Astrocyte (in vitro differentiated cells and primary cell): ENCODE results near the gene TMOD1. TPM values are rescaled to one million over a fixed set of nuclear protein-coding genes. Genes with fewer than 3 reads are reported as not detected.
A peak's percentile ranks its signal among the peaks of the same experiment; 100 is the strongest.

ENCODE experiments used
- DNase-seq: peaks from one replicate; pipeline ENCODE4 v3.0.0-alpha.2; 2010; ENCODE audit warnings: low read depth
- FAIRE-seq: peaks from 2 replicates; lab custom pipeline; 2011; peaks lifted over from hg19 to GRCh38; lab: Jason Lieb, UNC
- H2AFZ ChIP-seq: 2 replicates; pipeline ENCODE4 v1.6.0; 2012; ENCODE audit warnings: low read depth, low read length, inconsistent platforms
- H3K27ac ChIP-seq: 2 replicates; pipeline ENCODE4 v1.5.1; 2011; ENCODE audit warnings: low read depth, low read length, inconsistent platforms
- H3K27me3 ChIP-seq: 2 replicates; pipeline ENCODE4 v1.6.0; 2011; ENCODE audit warnings: low read length, inconsistent platforms; ENCODE audit not compliant: insufficient read depth
- H3K36me3 ChIP-seq: 2 replicates; pipeline ENCODE4 v1.5.1; 2011; ENCODE audit warnings: low read length, inconsistent platforms; ENCODE audit not compliant: insufficient read depth
- H3K4me1 ChIP-seq: 2 replicates; pipeline ENCODE4 v1.5.1; 2011; ENCODE audit warnings: low read length, inconsistent platforms; ENCODE audit not compliant: insufficient read depth
- H3K4me2 ChIP-seq: 2 replicates; pipeline ENCODE4 v1.6.0; 2012; ENCODE audit warnings: low read length, inconsistent platforms
- H3K4me3 ChIP-seq: 2 replicates; pipeline ENCODE4 v1.5.1; 2011; ENCODE audit warnings: low read depth, mild to moderate bottlenecking, low read length, inconsistent platforms; ENCODE audit not compliant: insufficient read depth
- H3K79me2 ChIP-seq: 2 replicates; pipeline ENCODE4 v1.6.0; 2012; ENCODE audit warnings: mild to moderate bottlenecking, low read length, inconsistent platforms; ENCODE audit not compliant: insufficient read depth
- H3K9ac ChIP-seq: 2 replicates; pipeline ENCODE4 v1.6.0; 2012; ENCODE audit warnings: mild to moderate bottlenecking, low read length, inconsistent platforms
- H3K9me3 ChIP-seq: 2 replicates; pipeline ENCODE4 v1.5.1; 2012; ENCODE audit warnings: low read depth, mild to moderate bottlenecking, low read length, inconsistent platforms; ENCODE audit not compliant: insufficient read depth
- H4K20me1 ChIP-seq: 2 replicates; pipeline ENCODE4 v1.6.0; 2012; ENCODE audit warnings: low read length, inconsistent platforms; ENCODE audit not compliant: insufficient read depth
- H3K27ac Mint-ChIP-seq: one replicate; pipeline ENCODE4 v1.8.0; 2021; ENCODE audit warnings: mild to moderate bottlenecking, mixed read lengths; ENCODE audit not compliant: unreplicated experiment
- H3K27me3 Mint-ChIP-seq: one replicate; pipeline ENCODE4 v1.8.0; 2021; ENCODE audit warnings: low read depth, mixed read lengths; ENCODE audit not compliant: unreplicated experiment
- H3K36me3 Mint-ChIP-seq: one replicate; pipeline ENCODE4 v1.8.0; 2021; ENCODE audit warnings: low read depth, mixed read lengths; ENCODE audit not compliant: unreplicated experiment
- H3K4me1 Mint-ChIP-seq: one replicate; pipeline ENCODE4 v1.8.0; 2021; ENCODE audit warnings: low read depth, mixed read lengths; ENCODE audit not compliant: unreplicated experiment
- H3K4me3 Mint-ChIP-seq: one replicate; pipeline ENCODE4 v1.8.0; 2021; ENCODE audit warnings: mild to moderate bottlenecking, moderate library complexity, mixed read lengths; ENCODE audit not compliant: unreplicated experiment
- H3K9me3 Mint-ChIP-seq: one replicate; pipeline ENCODE4 v1.8.0; 2021; ENCODE audit warnings: mild to moderate bottlenecking, mixed read lengths; ENCODE audit not compliant: unreplicated experiment
- CTCF ChIP-seq: IDR thresholded peaks from 2 replicates; pipeline ENCODE4 v1.5.1; 2011; ENCODE audit warnings: low read depth, mild to moderate bottlenecking, inconsistent platforms, low read length, moderate library complexity; ENCODE audit not compliant: insufficient read depth
- EZH2 ChIP-seq: IDR thresholded peaks from 2 replicates; pipeline ENCODE4 v1.6.1; 2012; ENCODE audit warnings: mild to moderate bottlenecking, low read length, inconsistent platforms; ENCODE audit not compliant: insufficient read depth
- total RNA-seq: library from RNA; stranded (reverse); gene quantifications from 2 replicates; pipeline ENCODE4 v1.2.1, GENCODE V29; 2021

TMOD1 gene
- total RNA-seq, 1 donor from 2014 or later: 0.48 TPM

GRCh38 chr9:97556721-97557605 is 55.5 kb downstream of the TMOD1 start:
- H3K9ac ChIP-seq: no peak overlapping the region
- no peak overlapping the region for H2AFZ ChIP-seq
- Mint-ChIP-seq H3K9me3 (no peaks in the 10 kb centered on the region), H3K27ac (no peak overlapping the region), H3K4me1 (peaks cover 4% of the 10 kb centered on the region), H3K27me3 (peaks cover 44% of the 10 kb centered on the region), H3K4me3 (no peak overlapping the region), H3K36me3 (no peaks in the 10 kb centered on the region)
- TF ChIP-seq EZH2 (no peak), CTCF (no peak)
- no peaks in the 10 kb centered on the region for H3K79me2 ChIP-seq
- no peaks in the 10 kb centered on the region for H3K9me3 ChIP-seq
- no peak overlapping the region for H3K4me3 ChIP-seq
- no peak overlapping the region for H3K4me2 ChIP-seq
- no peaks in the 10 kb centered on the region for H4K20me1 ChIP-seq
- H3K27me3 ChIP-seq: peaks cover 2% of the 10 kb centered on the region
- no peak for DNase-seq
- H3K36me3 ChIP-seq: no peaks in the 10 kb centered on the region
- peaks cover 5% of the 10 kb centered on the region for H3K4me1 ChIP-seq
- no peak for FAIRE-seq
- no peak overlapping the region for H3K27ac ChIP-seq

- peaks cover 5% of the 10 kb centered on the region for H3K27me3 ChIP-seq
- H3K9me3 Mint-ChIP-seq: no peaks in the 10 kb centered on the region
- no peaks in the 10 kb centered on the region for H3K79me2 ChIP-seq
- no peaks in the 10 kb centered on the region for H4K20me1 ChIP-seq
- no peak for DNase-seq
- H3K4me1 Mint-ChIP-seq: peaks cover 4% of the 10 kb centered on the region
- no peak overlapping the region for H3K4me2 ChIP-seq
- no peak overlapping the region for H3K27ac Mint-ChIP-seq
- H3K27me3 Mint-ChIP-seq: peaks cover 39% of the 10 kb centered on the region
- TF ChIP-seq CTCF: no peak
- H3K36me3 ChIP-seq: no peaks in the 10 kb centered on the region
- H3K27ac ChIP-seq: no peak overlapping the region
- H3K4me3 ChIP-seq: no peak overlapping the region
- no peaks in the 10 kb centered on the region for H3K36me3 Mint-ChIP-seq
- no peak overlapping the region for H2AFZ ChIP-seq
- H3K4me3 Mint-ChIP-seq: no peak overlapping the region
- H3K9ac ChIP-seq: no peak overlapping the region
- peaks cover 5% of the 10 kb centered on the region for H3K4me1 ChIP-seq
- no peak for FAIRE-seq
- H3K9me3 ChIP-seq: no peaks in the 10 kb centered on the region
Measured at GRCh38 chr9:97557606-97558095, 56.2 kb downstream of the TMOD1 start.

GRCh38 chr9:97558701-97559101 is 57.2 kb downstream of the TMOD1 start:
- Histone ChIP-seq H2AFZ (no peak overlapping the region), H3K79me2 (no peaks in the 10 kb centered on the region), H3K36me3 (no peaks in the 10 kb centered on the region), H3K4me3 (no peak overlapping the region), H3K4me2 (no peak overlapping the region), H3K27me3 (peaks cover 5% of the 10 kb centered on the region), H3K9ac (no peak overlapping the region), H4K20me1 (no peaks in the 10 kb centered on the region), H3K27ac (no peak overlapping the region), H3K4me1 (peaks cover 5% of the 10 kb centered on the region), H3K9me3 (no peaks in the 10 kb centered on the region)
- FAIRE-seq: no peak
- H3K27ac Mint-ChIP-seq: peak overlapping the region; percentile 17
- DNase-seq: no peak
- H3K4me3 Mint-ChIP-seq: no peak overlapping the region
- no peaks in the 10 kb centered on the region for H3K9me3 Mint-ChIP-seq
- peaks cover 4% of the 10 kb centered on the region for H3K4me1 Mint-ChIP-seq
- H3K36me3 Mint-ChIP-seq: no peaks in the 10 kb centered on the region
- TF ChIP-seq CTCF (no peak), EZH2 (no peak)
- H3K27me3 Mint-ChIP-seq: peaks cover 42% of the 10 kb centered on the region
